Pancreas (tissue), 10 donors: ENCODE results near the gene HJV. TPM values are rescaled to one million over a fixed set of nuclear protein-coding genes. Genes with fewer than 3 reads are reported as not detected.

Experiments
- ATAC-seq, 4 donors: fragments of 200-7000 bp; cut with Tn5 transposase; one replicate each; pipeline versions ENCODE4 v1.8.0 to v1.9.1; 2020; ENCODE audit warnings: mild to moderate bottlenecking in 4 of 4, moderate library complexity in 4 of 4
- DNase-seq, 6 donors: peaks; one replicate each; pipeline ENCODE4 v3.0.0-alpha.2; 2020
- FAIRE-seq: peaks from 2 replicates; lab custom pipeline; 2012; peaks lifted over from hg19 to GRCh38; lab: Jason Lieb, UNC
- H3K27ac ChIP-seq, 4 donors: fragments of 200-600 bp; sonication (generic); 1 replicate in 3 of 4; 2 replicates in 1 of 4; pipeline versions ENCODE4 v1.5.0 to v1.8.0; 2020
- H3K27me3 ChIP-seq, 4 donors: fragments of 200-600 bp; one replicate each; pipeline ENCODE4 v1.8.0; 2021
- H3K36me3 ChIP-seq, 3 donors: fragments of 200-600 bp; sonication (generic) in 1 of 3; one replicate each; pipeline versions ENCODE4 v1.5.0 to v1.8.0; 2020 to 2021
- H3K4me1 ChIP-seq, 3 donors: fragments of 200-600 bp; one replicate each; pipeline ENCODE4 v1.8.0; 2021
- H3K4me3 ChIP-seq, 4 donors: fragments of 200-600 bp; sonication (generic) in 2 of 4; one replicate each; pipeline versions ENCODE4 v1.5.0 to v1.8.0; 2020 to 2021
- H3K9me3 ChIP-seq, 4 donors: fragments of 200-600 bp; one replicate each; pipeline ENCODE4 v1.8.0; 2021
- WGBS, 2 donors: extraction: QIAGEN DNeasy Blood & Tissue Kit; methylation state at CpG; one replicate each; pipeline ENCODE4 v1.1.7; 2013; 5-methylcytosine and 5-hydroxymethylcytosine counted together
- intact Hi-C, 3 donors: fragments of 100-400 bp; cut with DNase I; formaldehyde crosslinking; loops; one replicate each; pipeline versions ENCODE4 v1.11.1 to v1.14.2; 2022
- polyA plus RNA-seq, 2 donors: library from polyadenylated mRNA; stranded (reverse); fragments of 200-250 nt; gene quantifications; one replicate each; pipeline ENCODE4 v1.2.3, GENCODE V29; 2013
- total RNA-seq, 6 donors: library from RNA; stranded (reverse); fragmentation: NEBNext Ultra II Directional in 4 of 6; extraction: Animal tissue kit (Norgen Biotek cat#: 25700) in 4 of 6; gene quantifications; one replicate each; pipeline versions ENCODE4 v1.2.1 to v1.2.4, GENCODE V29; 2021 to 2023
- TF ChIP-seq, protein P1 (sequence below), 4 donors: fragments of 200-600 bp; sonication (generic) in 3 of 4; IDR thresholded peaks; one replicate each; pipeline versions ENCODE4 v1.5.0 to v1.8.0; 2021; ENCODE audit warnings: antibody characterized with exemption in 4 of 4
- donor health status: healthy with polysubstance abuse.
- donor health status: DM: no; HTN: no; CAD: no; lungs with moderate emphysema.
- donor health status: DM: no; HTN: no; CAD: no.
- donor health status: control.
- donor health status: control.
- donor health status: Bipolar disorder and iron deficiency.
- donor health status: DM: yes; HTN: yes; CAD: no.
- donor health status: DM: no; HTN: no; CAD: no.
- donor health status: DM: no; HTN: no; CAD: no.
- donor health status: DM: yes; HTN: yes; CAD: no.

The HJV gene
- total and polyA plus RNA-seq, 8 donors, result 0.07 TPM; not detected in 7

DNA sequence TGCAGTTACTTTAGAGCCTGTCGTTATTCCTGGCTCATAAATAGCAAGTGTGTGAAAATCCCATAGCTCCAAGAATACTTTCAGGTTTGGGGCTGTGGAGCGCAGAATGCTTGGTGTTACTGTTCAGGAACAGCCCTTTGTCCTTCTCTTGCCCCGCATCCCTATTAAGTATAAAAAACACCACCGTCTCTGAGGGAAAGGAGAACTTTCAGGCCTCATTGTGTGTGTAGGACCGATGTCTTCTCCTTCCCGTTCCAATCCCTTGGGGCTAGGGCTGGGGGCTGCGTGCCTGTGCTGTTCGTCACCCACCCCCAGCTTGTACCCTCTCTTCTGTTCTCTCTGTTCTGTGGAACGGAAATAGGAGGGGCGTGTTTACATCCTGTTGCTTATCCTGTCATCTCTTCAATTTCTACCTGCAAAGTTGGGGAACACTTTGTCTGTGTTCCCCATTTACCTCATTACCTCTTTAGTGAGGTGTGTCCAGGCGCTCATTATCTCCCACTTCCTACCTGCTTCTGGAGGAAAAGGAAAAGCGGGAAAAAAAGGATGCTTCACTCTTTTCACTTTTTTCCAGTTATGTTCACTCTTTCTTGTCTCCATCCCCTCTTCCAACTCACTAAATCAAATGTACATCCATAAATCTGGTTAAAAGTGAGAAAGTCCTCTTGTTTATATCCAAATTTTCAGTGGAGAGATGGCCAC is 24.4 kb downstream of the HJV start:
- DNase-seq, result peak in 3 of 6 donors; percentile 35 to 37 (median 35)
- no peaks in the 10 kb centered on the region for H3K9me3 ChIP-seq
- peak in 3 of 4 donors; percentile 0 to 10 (median 7) for ATAC-seq
- TF ChIP-seq, protein P1, sequence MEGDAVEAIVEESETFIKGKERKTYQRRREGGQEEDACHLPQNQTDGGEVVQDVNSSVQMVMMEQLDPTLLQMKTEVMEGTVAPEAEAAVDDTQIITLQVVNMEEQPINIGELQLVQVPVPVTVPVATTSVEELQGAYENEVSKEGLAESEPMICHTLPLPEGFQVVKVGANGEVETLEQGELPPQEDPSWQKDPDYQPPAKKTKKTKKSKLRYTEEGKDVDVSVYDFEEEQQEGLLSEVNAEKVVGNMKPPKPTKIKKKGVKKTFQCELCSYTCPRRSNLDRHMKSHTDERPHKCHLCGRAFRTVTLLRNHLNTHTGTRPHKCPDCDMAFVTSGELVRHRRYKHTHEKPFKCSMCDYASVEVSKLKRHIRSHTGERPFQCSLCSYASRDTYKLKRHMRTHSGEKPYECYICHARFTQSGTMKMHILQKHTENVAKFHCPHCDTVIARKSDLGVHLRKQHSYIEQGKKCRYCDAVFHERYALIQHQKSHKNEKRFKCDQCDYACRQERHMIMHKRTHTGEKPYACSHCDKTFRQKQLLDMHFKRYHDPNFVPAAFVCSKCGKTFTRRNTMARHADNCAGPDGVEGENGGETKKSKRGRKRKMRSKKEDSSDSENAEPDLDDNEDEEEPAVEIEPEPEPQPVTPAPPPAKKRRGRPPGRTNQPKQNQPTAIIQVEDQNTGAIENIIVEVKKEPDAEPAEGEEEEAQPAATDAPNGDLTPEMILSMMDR (IDR thresholded peaks at IDR 0.05), result no peak
- intact Hi-C loops, result no loop called here
- H3K27ac ChIP-seq, result peak overlapping the region; percentile 57 to 96 (median 89)
- H3K27me3 ChIP-seq, result no peaks in the 10 kb centered on the region
- FAIRE-seq, result no peak
- H3K4me1 ChIP-seq, result peaks cover 16 to 39% (median 19%) of the 10 kb centered on the region in 3 donors
- 16% methylated on average over 12 of the region's 12 CpGs for WGBS, 2 donors
- peaks cover 0 to 41% (median 20%) of the 10 kb centered on the region in 3 donors for H3K36me3 ChIP-seq
- H3K4me3 ChIP-seq, result peak overlapping the region in 3 of 4 donors; percentile 57 to 93 (median 69)

DNA sequence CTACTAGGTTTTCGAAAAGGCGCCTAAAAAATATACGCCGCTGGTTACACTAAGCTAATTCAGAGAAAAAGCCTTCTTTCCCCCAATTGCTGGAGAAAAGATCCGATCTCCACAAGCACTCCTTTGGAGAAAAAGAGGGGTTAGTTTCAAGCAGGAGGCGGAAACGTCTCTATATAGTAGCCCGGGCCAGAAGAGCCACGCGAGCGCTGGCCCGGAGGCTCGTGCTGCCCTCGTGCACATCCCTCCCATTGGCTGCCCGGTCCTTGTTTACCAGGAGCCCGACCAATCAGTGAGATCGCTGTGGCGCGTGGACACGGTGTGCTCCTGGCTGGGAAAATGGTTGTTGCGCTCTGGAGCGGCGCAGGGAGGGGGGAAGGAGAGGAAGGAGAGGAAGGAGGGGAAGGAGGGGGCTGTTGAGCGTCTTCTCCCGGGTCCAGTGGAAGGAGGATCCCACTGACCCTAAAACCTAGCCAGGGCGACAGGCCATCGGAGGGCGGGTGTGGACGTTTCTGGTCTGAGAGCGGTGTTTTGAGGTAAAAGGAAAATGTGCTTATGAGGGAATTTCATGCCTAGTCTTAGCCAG is 25.0 kb downstream of the HJV start, which contains the start of gene TXNIP:
Gene TXNIP, minus strand, starts transcription at position 147 of the 583 bp plus-strand sequence. CDS start 313 bp downstream, outside the sequence.
- intact Hi-C loops, result no loop called here
- peaks cover 0 to 45% (median 20%) of the 10 kb centered on the region in 3 donors for H3K36me3 ChIP-seq
- TF ChIP-seq, protein P1 (IDR thresholded peaks at IDR 0.05), result no peak
- peaks cover 16 to 46% (median 19%) of the 10 kb centered on the region in 3 donors for H3K4me1 ChIP-seq
- H3K4me3 ChIP-seq, result peak within 1 kb of the TSS; percentile 57 to 93 (median 65)
- ATAC-seq (peak; percentile 75 to 93 (median 88)), DNase-seq (peak; percentile 91 to 99 (median 98)), FAIRE-seq (peak; percentile 61)
- 0 to 1% methylated on average over 30 of the region's 30 CpGs for WGBS, 2 donors
- peak within 1 kb of the TSS; percentile 57 to 96 (median 89) for H3K27ac ChIP-seq
- no peaks in the 10 kb centered on the region for H3K27me3 ChIP-seq
- H3K9me3 ChIP-seq, result no peaks in the 10 kb centered on the region

DNA sequence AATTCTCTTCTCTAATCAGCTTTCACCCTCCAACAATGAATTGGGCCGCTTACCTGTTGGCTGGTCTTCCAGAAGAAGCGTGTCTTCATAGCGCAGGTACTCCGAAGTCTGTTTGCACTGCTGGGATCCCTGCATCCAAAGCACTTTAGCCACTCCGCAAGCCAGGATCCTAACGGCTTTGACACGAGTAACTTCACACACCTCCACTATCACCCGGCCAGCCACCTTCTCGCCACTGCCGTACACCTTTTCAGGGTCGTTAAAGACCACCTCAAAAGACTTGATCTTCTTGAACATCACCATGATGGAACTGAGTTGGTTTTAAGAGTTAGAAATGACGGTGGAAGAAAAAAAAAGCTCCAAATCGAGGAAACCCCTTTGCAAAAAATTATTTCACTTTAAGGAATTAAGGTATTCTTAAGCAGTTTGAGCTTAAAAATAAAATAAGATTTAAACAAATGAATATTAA is 25.5 kb downstream of the HJV start:
- Histone ChIP-seq H3K36me3 (peaks cover 0 to 45% (median 20%) of the 10 kb centered on the region in 3 donors), H3K4me1 (peaks cover 16 to 49% (median 21%) of the 10 kb centered on the region in 3 donors), H3K4me3 (peak overlapping the region; percentile 57 to 93 (median 65)), H3K9me3 (no peaks in the 10 kb centered on the region), H3K27me3 (no peaks in the 10 kb centered on the region), H3K27ac (peak overlapping the region; percentile 57 to 96 (median 89))
- DNase-seq, result peak in 4 of 6 donors; percentile 43 to 54 (median 52)
- TF ChIP-seq, protein P1 (IDR thresholded peaks at IDR 0.05), result no peak
- ATAC-seq, result peak in 3 of 4 donors; percentile 7 to 22 (median 17)
- no peak for FAIRE-seq
- intact Hi-C loops, result no loop called here
- WGBS, 2 donors, result 0% methylated on average over 13 of the region's 13 CpGs

DNA sequence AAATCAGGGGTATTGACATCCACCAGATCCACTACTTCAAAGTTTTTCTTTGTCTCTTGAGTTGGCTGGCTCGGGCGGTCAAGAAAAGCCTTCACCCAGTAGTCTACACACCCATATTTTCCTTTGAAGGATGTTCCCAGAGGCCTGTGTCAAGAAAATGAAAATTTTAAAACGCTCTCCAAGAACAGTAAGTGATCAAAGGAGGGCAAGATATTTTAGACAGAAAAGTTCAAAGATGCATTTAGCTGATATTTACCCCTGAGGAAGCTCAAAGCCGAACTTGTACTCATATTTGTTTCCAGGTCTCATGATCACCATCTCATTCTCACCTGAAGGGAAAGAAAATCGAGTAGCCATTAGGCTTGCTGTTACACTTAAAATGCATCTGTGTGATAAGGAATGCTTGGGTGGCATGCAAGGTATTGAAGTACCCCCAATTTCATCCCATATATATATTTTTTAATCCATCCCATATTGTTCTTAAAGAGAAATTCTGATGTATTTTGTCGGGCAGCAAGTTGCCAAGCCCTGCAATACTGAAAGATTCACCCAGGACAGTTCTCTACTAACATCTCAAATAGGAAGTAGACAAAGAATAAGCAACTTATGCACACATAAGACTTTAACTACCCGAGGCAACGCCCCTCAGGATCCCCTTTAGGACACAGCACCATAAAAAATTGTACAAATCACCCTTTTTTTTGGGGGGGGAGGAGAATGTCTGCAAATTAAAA is 26.2 kb downstream of the HJV start:
- ATAC-seq, result no peak
- H3K4me1 ChIP-seq, result peaks cover 16 to 49% (median 27%) of the 10 kb centered on the region in 3 donors
- TF ChIP-seq, protein P1 (IDR thresholded peaks at IDR 0.05), result no peak
- no peaks in the 10 kb centered on the region for H3K9me3 ChIP-seq
- H3K27ac ChIP-seq, result peak overlapping the region; percentile 57 to 96 (median 89)
- H3K36me3 ChIP-seq, result peaks cover 0 to 45% (median 20%) of the 10 kb centered on the region in 3 donors
- peak in 1 of 6 donors; percentile 25 for DNase-seq
- intact Hi-C loops, result no loop called here
- FAIRE-seq, result no peak
- WGBS, 2 donors, result 0 to 1% methylated on average over 8 of the region's 8 CpGs
- no peaks in the 10 kb centered on the region for H3K27me3 ChIP-seq
- peak overlapping the region; percentile 57 to 93 (median 65) for H3K4me3 ChIP-seq
